A673 (cell line): ENCODE results near the gene PARS2. TPM values are rescaled to one million over a fixed set of nuclear protein-coding genes. Genes with fewer than 3 reads are reported as not detected.

ENCODE experiments used
- BruUV-seq: library from RNA; stranded (reverse); fragments of 400-500 nt; replicated peaks from 2 replicates; lab custom pipeline; 2021; lab: Mats Ljungman, UMichigan
- CTCF ChIA-PET: fragments of 300-600 bp; sonication (Branson Sonifier 250); formaldehyde crosslinking; loops from one replicate; lab custom pipeline; 2022; ENCODE audit warnings: antibody characterized with exemption; lab: Charles Lee
- POLR2A ChIA-PET: fragments of 300-600 bp; sonication (Branson Sonifier 250); formaldehyde crosslinking; loops from one replicate; lab custom pipeline; 2022; ENCODE audit warnings: antibody characterized with exemption; ENCODE audit not compliant: low non-redundant PET; lab: Charles Lee
- DNase-seq: peaks from one replicate; pipeline ENCODE4 v3.0.0-alpha.2; 2015; ENCODE audit warnings: low spot score
- H3K27ac ChIP-seq: fragments of 200-600 bp; sonication (generic); 2 replicates; pipeline ENCODE4 v1.5.1; 2016; ENCODE audit warnings: mixed run types, low read depth, mild to moderate bottlenecking, mixed read lengths, antibody characterized with exemption, low read length; ENCODE audit not compliant: poor library complexity, severe bottlenecking
- H3K27me3 ChIP-seq: fragments of 200-600 bp; sonication (generic); replicated peaks from 2 replicates; pipeline ENCODE4 v1.6.1; 2017; ENCODE audit warnings: mixed run types, low read depth, mild to moderate bottlenecking, mixed read lengths, antibody characterized with exemption, low read length; ENCODE audit not compliant: insufficient read depth, poor library complexity
- H3K36me3 ChIP-seq: fragments of 200-600 bp; sonication (generic); 2 replicates; pipeline ENCODE4 v1.6.1; 2016; ENCODE audit warnings: mixed run types, mild to moderate bottlenecking, mixed read lengths, antibody characterized with exemption, low read length; ENCODE audit not compliant: insufficient read depth, poor library complexity, severe bottlenecking
- H3K4me1 ChIP-seq: fragments of 200-600 bp; sonication (generic); 2 replicates; pipeline ENCODE4 v1.6.1; 2017; ENCODE audit warnings: mixed run types, mild to moderate bottlenecking, mixed read lengths, antibody characterized with exemption, low read length; ENCODE audit not compliant: insufficient read depth, poor library complexity, severe bottlenecking
- H3K4me3 ChIP-seq: fragments of 200-600 bp; sonication (generic); 2 replicates; pipeline ENCODE4 v1.5.1; 2016; ENCODE audit warnings: low read depth, mixed run types, mild to moderate bottlenecking, mixed read lengths, low read length; ENCODE audit not compliant: poor library complexity, severe bottlenecking
- H3K9me3 ChIP-seq: fragments of 200-600 bp; sonication (generic); 2 replicates; pipeline ENCODE4 v1.6.1; 2016; ENCODE audit warnings: mixed run types, low read depth, mild to moderate bottlenecking, mixed read lengths, antibody characterized with exemption, low read length; ENCODE audit not compliant: poor library complexity, severe bottlenecking
- CTCF ChIP-seq: fragments of 300-800, 200-600 bp; sonication (generic); conservative IDR thresholded peaks from 2 replicates; pipeline ENCODE4 v1.5.1; 2017; ENCODE audit warnings: low read depth, mild to moderate bottlenecking, antibody characterized with exemption, low read length, moderate library complexity, mixed read lengths
- EZH2 ChIP-seq: fragments of 200-600 bp; sonication (generic); IDR thresholded peaks from 2 replicates; pipeline ENCODE4 v1.6.1; 2017; ENCODE audit warnings: borderline replicate concordance, low read depth, mild to moderate bottlenecking, mixed read lengths, antibody characterized with exemption, low read length; ENCODE audit not compliant: poor library complexity, severe bottlenecking
- intact Hi-C: fragments of 100-400 bp; cut with micrococcal nuclease; formaldehyde crosslinking; loops from one replicate; pipeline ENCODE4 v1.10.0; 2022; ENCODE audit not compliant: unreplicated experiment
- total RNA-seq: library from RNA; stranded (reverse); gene quantifications from 2 replicates; pipeline ENCODE4 v1.2.3, GENCODE V29; 2021

PARS2 gene
- total RNA-seq, 1 experiment from 2014 or later = 6.9 TPM

- CTCF ChIA-PET = no interaction called here
- intact Hi-C loops = no loop called here
- Histone ChIP-seq H3K27me3 (no peaks in the 10 kb centered on the region), H3K4me1 (no peaks in the 10 kb centered on the region), H3K9me3 (no peaks in the 10 kb centered on the region), H3K27ac (no peak overlapping the region), H3K36me3 (peaks cover 47% of the 10 kb centered on the region), H3K4me3 (no peak overlapping the region)
- no TSS peak for BruUV-seq
- DNase-seq = no peak
- TF ChIP-seq CTCF (no peak), EZH2 (no peak)
- POLR2A ChIA-PET = no interaction called here
Observed at GRCh38 chr1:54723985-54724384, 40.3 kb downstream of the PARS2 start.

- Histone ChIP-seq H3K4me3 (no peak overlapping the region), H3K4me1 (peaks cover 5% of the 10 kb centered on the region), H3K9me3 (no peaks in the 10 kb centered on the region), H3K36me3 (peaks cover 58% of the 10 kb centered on the region), H3K27ac (no peak overlapping the region), H3K27me3 (no peaks in the 10 kb centered on the region)
- POLR2A ChIA-PET = no interaction called here
- intact Hi-C loops = no loop called here
- CTCF ChIA-PET = no interaction called here
- no peak for DNase-seq
- TF ChIP-seq EZH2 (no peak), CTCF (no peak)
- no TSS peak for BruUV-seq
Observed at GRCh38 chr1:54721719-54722118, 42.6 kb downstream of the PARS2 start.

GRCh38 chr1:54716299-54717047 is 47.9 kb downstream of the PARS2 start:
- Histone ChIP-seq H3K27me3 (no peaks in the 10 kb centered on the region), H3K4me1 (peaks cover 7% of the 10 kb centered on the region), H3K36me3 (peaks cover 22% of the 10 kb centered on the region), H3K27ac (peak overlapping the region; percentile 65), H3K9me3 (no peaks in the 10 kb centered on the region), H3K4me3 (peak overlapping the region; percentile 95)
- no peak for DNase-seq
- TF ChIP-seq EZH2 (no peak), CTCF (no peak)
- intact Hi-C loops = no loop called here
- CTCF ChIA-PET = no interaction called here
- no TSS peak for BruUV-seq
- POLR2A ChIA-PET = no interaction called here
